GM15510 (cell line): Measurements from ENCODE around the gene LRP1B.

Experiments
- POLR2A ChIP-seq: IDR thresholded peaks from 3 replicates; pipeline ENCODE4 v1.6.1; 2011; ENCODE audit warnings: borderline replicate concordance; ENCODE audit not compliant: insufficient read length; ENCODE audit errors: extremely low read depth

LRP1B gene

GRCh38 chr2:141464995-141465394, 665.8 kb downstream of the LRP1B start:
- TF ChIP-seq POLR2A = no peak

- no peak for TF ChIP-seq POLR2A
Observed at GRCh38 chr2:141458351-141458750, 672.5 kb downstream of the LRP1B start.

GRCh38 chr2:141455877-141456276, 674.9 kb downstream of the LRP1B start:
- TF ChIP-seq POLR2A = no peak

GRCh38 chr2:141455211-141455826, 675.5 kb downstream of the LRP1B start:
- no peak for TF ChIP-seq POLR2A

- no peak for TF ChIP-seq POLR2A
Observed at GRCh38 chr2:141440072-141440635, 690.7 kb downstream of the LRP1B start.

- no peak for TF ChIP-seq POLR2A
Observed at GRCh38 chr2:141439524-141439923, 691.3 kb downstream of the LRP1B start.

- TF ChIP-seq POLR2A = no peak
Observed at GRCh38 chr2:141438536-141438935, 692.3 kb downstream of the LRP1B start.

- TF ChIP-seq POLR2A = no peak
Observed at GRCh38 chr2:141437521-141437920, 693.3 kb downstream of the LRP1B start.

GRCh38 chr2:141423124-141423523, 707.7 kb downstream of the LRP1B start:
- TF ChIP-seq POLR2A = no peak

- no peak for TF ChIP-seq POLR2A
Observed at GRCh38 chr2:141417246-141417797, 713.5 kb downstream of the LRP1B start.

- TF ChIP-seq POLR2A = no peak
Observed at GRCh38 chr2:141411419-141411818, 719.4 kb downstream of the LRP1B start.

- no peak for TF ChIP-seq POLR2A
Observed at GRCh38 chr2:141399270-141399669, 731.5 kb downstream of the LRP1B start.

- TF ChIP-seq POLR2A = no peak
Observed at GRCh38 chr2:141393214-141393545, 737.6 kb downstream of the LRP1B start.

GRCh38 chr2:141392517-141393213, 738.2 kb downstream of the LRP1B start:
- no peak for TF ChIP-seq POLR2A

- TF ChIP-seq POLR2A = no peak
Observed at GRCh38 chr2:141386168-141386567, 744.6 kb downstream of the LRP1B start.

- TF ChIP-seq POLR2A = no peak
Observed at GRCh38 chr2:141384676-141385075, 746.1 kb downstream of the LRP1B start.
